GM18517 (cell line): ENCODE data around the gene APEH.
"Not testable (repeated sequence)": the region's sequence is repeated elsewhere in the genome, so short reads cannot be mapped to it uniquely, and the experiment has no call there.

Experiments used
- ATAC-seq: cut with Tn5 transposase; IDR thresholded peaks from one replicate; pipeline ENCODE4 v1.9.1; 2021; ENCODE audit warnings: mild to moderate bottlenecking, moderate library complexity; ENCODE audit not compliant: unreplicated experiment

The APEH gene

GRCh38 chr3:49689046-49689907 is 15.1 kb downstream of the APEH start, which contains the start of the genes MST1 and RNF123:
TSS of gene MST1 (minus strand) at chr3:49689474. CDS start at chr3:49688691, 783 bp downstream.
TSS of gene RNF123 (plus strand) at chr3:49689557. CDS start at chr3:49691166, 1,609 bp downstream.
- ATAC-seq, result peak; percentile 56

GRCh38 chr3:49689908-49690624 is 15.9 kb downstream of the APEH start:
- not testable (repeated sequence) for ATAC-seq

GRCh38 chr3:49690856-49691255 is 16.7 kb downstream of the APEH start:
- not testable (repeated sequence) for ATAC-seq

GRCh38 chr3:49691481-49691880 is 17.3 kb downstream of the APEH start:
- ATAC-seq, result not testable (repeated sequence)

- not testable (repeated sequence) for ATAC-seq
These were observed 20.4 kb downstream of the APEH start for GRCh38 chr3:49694409-49695070.

GRCh38 chr3:49695350-49696015 is 21.3 kb downstream of the APEH start:
- not testable (repeated sequence) for ATAC-seq

- ATAC-seq, result no peak
These were observed 25.3 kb downstream of the APEH start for GRCh38 chr3:49699281-49699979.

- ATAC-seq, result no peak
These were observed 25.9 kb downstream of the APEH start for GRCh38 chr3:49700014-49700413.

GRCh38 chr3:49700453-49701128 is 26.4 kb downstream of the APEH start:
- no peak for ATAC-seq

- no peak for ATAC-seq
These were observed 27.4 kb downstream of the APEH start for GRCh38 chr3:49701388-49702077.

GRCh38 chr3:49702672-49703071 is 28.5 kb downstream of the APEH start:
- no peak for ATAC-seq

- ATAC-seq, result no peak
These were observed 29.3 kb downstream of the APEH start for GRCh38 chr3:49703443-49703927.

GRCh38 chr3:49703956-49704355 is 29.8 kb downstream of the APEH start:
- ATAC-seq, result no peak

- no peak for ATAC-seq
These were observed 30.5 kb downstream of the APEH start for GRCh38 chr3:49704629-49705028.

- no peak for ATAC-seq
These were observed 31.3 kb downstream of the APEH start for GRCh38 chr3:49705390-49705960.

GRCh38 chr3:49706456-49707112 is 32.4 kb downstream of the APEH start:
- ATAC-seq, result no peak

GRCh38 chr3:49707113-49707480 is 32.9 kb downstream of the APEH start:
- no peak for ATAC-seq

- ATAC-seq, result no peak
These were observed 35.7 kb downstream of the APEH start for GRCh38 chr3:49709852-49710251.
